ENCODE results near the gene LYZL6.

Gene LYZL6

DNA sequence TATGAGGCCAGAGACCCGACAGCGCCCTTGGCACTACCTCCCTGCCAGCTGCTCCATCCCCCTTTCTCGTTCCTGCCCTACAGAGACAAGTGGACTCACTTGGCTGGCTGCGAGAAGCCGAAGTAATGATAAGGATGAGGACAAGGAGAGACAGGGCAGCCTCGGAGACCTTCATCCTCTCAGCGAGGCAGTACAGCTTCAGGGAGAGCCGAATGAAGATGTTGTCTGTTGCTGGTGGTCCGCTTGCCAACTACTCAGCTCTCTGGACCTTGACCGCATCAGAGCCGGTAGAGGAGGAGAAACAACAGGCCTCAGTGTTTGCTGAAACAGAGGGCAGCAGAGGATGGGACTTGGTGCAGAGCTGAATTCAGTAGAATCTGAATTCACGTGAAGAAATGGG, 37.7 kb upstream of the LYZL6 start, which contains the start of gene CCL16:
CCL16 (minus strand) TSS at position 252 of the 400 bp plus-strand sequence; CDS start at position 175, 77 bp downstream.
- DNase-seq (ENCODE audit: low spot score), result no peak
- TF ChIP-seq, protein P1, sequence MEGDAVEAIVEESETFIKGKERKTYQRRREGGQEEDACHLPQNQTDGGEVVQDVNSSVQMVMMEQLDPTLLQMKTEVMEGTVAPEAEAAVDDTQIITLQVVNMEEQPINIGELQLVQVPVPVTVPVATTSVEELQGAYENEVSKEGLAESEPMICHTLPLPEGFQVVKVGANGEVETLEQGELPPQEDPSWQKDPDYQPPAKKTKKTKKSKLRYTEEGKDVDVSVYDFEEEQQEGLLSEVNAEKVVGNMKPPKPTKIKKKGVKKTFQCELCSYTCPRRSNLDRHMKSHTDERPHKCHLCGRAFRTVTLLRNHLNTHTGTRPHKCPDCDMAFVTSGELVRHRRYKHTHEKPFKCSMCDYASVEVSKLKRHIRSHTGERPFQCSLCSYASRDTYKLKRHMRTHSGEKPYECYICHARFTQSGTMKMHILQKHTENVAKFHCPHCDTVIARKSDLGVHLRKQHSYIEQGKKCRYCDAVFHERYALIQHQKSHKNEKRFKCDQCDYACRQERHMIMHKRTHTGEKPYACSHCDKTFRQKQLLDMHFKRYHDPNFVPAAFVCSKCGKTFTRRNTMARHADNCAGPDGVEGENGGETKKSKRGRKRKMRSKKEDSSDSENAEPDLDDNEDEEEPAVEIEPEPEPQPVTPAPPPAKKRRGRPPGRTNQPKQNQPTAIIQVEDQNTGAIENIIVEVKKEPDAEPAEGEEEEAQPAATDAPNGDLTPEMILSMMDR (IDR thresholded peaks at IDR 0.05; ENCODE audit: extremely low read depth, missing control alignments), result no peak

DNA sequence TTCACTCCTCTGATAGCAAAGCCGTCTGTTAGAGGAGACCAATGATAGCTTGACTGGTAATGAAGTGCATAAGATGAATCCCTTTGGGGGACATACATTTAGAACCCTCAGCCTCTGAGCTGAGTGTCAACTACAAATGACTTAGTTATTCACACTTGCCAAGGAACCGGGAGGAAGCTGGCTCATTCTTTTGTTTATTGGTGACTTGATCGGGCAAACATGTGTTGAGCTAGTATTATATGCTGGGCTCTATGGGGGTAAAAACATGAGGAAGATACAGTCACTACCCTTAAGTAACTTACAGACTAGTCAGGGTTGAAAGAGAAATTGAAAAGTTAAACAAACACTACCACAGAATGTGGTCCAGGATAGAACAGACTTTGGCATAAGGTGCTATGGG, 34.8 kb upstream of the LYZL6 start:
- TF ChIP-seq, protein P1 (IDR thresholded peaks at IDR 0.05; ENCODE audit: extremely low read depth, missing control alignments), result no peak
- DNase-seq (ENCODE audit: low spot score), result no peak

DNA sequence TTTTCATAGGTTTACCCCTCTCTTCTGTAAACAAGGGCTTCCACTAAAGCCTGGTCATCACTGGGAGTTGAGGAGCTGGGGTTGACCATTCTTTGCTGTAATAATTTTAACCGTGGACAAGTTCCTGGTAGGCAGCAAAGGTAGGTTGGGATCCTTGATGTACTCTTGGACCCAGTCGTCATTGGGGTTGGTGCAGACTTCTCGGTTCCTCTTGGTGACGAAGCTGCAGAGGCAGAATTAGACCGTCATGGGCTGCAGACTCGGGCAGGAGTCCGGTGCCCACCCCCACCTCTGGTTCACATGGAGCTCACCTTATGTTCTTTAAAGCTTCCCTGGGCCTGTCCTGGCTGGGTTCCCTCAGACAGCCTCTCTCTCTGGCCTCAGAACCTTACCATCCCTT, 34.0 kb upstream of the LYZL6 start:
- TF ChIP-seq, protein P1 (IDR thresholded peaks at IDR 0.05; ENCODE audit: extremely low read depth, missing control alignments), result no peak
- DNase-seq (ENCODE audit: low spot score), result no peak

DNA sequence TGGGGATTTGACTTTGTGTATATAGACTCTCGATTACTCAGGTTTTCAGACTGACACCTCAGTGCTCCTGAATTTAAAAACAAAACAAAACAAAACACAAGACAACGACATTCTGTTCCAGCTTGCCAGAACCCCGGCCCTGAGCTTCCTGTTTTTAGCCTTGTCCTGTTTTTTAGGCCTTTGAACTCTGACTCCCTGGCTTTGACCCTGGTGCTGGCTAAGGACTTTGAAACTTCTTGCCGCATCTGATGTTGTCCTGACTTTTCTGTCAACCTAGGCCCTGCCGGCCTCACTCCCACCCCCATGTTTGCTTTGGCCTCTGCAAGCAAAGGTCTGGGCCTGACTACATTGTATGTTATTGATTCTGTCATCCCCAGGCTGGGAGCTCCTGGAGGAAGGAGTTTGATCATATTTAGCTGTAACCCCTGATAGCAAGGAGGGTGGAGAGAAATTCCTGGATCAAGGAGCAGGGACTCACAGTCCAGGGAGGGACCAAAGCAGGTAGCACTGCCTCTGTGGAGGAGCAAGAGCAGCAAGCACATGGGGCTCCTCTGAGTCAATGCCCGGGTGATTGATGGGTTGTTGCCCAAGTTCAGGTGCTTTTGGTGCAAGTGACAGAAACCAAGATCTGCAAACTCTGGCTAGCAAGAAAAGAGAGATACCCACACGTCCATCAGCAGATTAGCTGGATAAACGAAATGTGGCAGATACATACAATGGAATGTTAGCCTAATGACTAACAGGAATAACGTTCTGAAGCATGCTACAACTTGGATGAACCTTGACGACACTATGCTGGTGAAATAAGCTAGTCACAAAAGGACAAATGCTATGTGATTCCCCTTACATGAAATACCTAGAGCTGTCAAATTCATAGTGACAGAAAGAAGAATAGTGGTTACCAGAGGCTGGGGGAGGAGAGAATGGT, 30.1 kb upstream of the LYZL6 start:
- DNase-seq (ENCODE audit: low spot score), result no peak
- TF ChIP-seq, protein P1 (IDR thresholded peaks at IDR 0.05; ENCODE audit: extremely low read depth, missing control alignments), result no peak

DNA sequence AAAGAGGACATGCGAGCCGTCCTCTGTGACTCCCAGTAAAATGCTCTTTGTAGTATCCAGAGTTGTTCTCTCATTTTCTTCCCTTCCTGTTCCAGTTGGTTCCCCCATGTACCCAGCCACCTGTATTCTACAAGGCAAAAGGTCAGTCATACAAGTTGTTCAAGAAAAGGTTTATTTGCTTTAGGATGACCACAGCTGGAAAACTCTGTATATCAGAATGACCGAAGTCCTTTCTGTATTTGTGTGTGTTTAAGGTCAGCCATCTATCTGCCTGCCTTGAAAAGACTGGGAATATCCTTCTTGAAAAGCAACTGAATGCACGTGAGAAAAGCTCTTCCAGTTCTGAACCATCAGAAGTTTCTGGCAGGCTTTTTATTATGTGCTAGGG, 29.4 kb upstream of the LYZL6 start:
- no peak for DNase-seq (ENCODE audit: low spot score)
- TF ChIP-seq, protein P1 (IDR thresholded peaks at IDR 0.05; ENCODE audit: extremely low read depth, missing control alignments), result no peak

DNA sequence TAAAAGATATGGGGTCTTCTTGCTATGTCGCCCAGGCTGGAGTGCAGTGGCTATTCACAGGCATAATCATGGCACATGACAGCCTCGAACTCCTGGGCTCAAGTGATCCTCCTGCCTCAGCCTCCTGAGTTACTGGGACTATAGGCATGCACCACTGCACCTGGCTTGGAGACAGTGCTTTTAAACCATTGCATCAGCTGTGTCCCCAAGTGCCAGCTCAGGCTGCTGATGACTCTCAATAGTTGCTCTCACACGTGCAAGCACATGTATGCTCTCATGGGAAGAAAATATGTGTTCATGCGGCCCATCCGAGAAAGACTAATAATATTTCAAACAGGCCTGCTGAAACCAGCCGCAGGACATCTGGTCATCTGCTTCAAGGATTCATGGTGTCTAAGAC, 29.0 kb upstream of the LYZL6 start:
- TF ChIP-seq, protein P1 (IDR thresholded peaks at IDR 0.05; ENCODE audit: extremely low read depth, missing control alignments), result no peak

DNA sequence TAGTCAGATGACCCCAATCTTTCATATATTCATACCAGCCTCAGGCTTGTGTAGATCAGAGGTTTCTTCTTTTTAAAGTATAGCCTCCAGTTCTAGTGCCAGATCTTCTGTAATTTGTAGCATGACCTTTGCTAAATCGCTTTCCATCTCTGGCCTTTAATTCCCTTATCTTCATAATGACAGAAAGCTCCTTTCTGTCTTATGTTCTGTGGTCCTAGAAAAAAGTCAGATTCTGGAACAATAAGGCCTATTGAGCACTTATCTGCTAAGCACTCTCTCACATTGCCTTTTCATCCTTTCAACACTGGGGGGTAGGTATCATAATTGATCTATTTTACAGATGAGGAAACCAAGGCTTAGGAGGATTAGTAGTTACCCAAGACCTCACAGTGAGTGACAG, 28.6 kb upstream of the LYZL6 start:
- TF ChIP-seq, protein P1 (IDR thresholded peaks at IDR 0.05; ENCODE audit: extremely low read depth, missing control alignments), result no peak
- no peak for DNase-seq (ENCODE audit: low spot score)

More for the DNA sequence above, 29.0 kb upstream of the LYZL6 start:
- no peak for DNase-seq (ENCODE audit: low spot score)

All from GM20000 (cell line).